GM12872 (cell line): ENCODE measurements around the gene WDFY3.

Experiments
- TF ChIP-seq, protein P1 (sequence below): IDR thresholded peaks from 3 replicates; pipeline ENCODE4 v1.5.1; 2011; ENCODE audit warnings: low read depth, mild to moderate bottlenecking, low read length, moderate library complexity; ENCODE audit not compliant: insufficient read depth

Gene WDFY3

GRCh38 chr4:84917086-84917821, 49.2 kb downstream of the WDFY3 start:
- TF ChIP-seq, protein P1, sequence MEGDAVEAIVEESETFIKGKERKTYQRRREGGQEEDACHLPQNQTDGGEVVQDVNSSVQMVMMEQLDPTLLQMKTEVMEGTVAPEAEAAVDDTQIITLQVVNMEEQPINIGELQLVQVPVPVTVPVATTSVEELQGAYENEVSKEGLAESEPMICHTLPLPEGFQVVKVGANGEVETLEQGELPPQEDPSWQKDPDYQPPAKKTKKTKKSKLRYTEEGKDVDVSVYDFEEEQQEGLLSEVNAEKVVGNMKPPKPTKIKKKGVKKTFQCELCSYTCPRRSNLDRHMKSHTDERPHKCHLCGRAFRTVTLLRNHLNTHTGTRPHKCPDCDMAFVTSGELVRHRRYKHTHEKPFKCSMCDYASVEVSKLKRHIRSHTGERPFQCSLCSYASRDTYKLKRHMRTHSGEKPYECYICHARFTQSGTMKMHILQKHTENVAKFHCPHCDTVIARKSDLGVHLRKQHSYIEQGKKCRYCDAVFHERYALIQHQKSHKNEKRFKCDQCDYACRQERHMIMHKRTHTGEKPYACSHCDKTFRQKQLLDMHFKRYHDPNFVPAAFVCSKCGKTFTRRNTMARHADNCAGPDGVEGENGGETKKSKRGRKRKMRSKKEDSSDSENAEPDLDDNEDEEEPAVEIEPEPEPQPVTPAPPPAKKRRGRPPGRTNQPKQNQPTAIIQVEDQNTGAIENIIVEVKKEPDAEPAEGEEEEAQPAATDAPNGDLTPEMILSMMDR: no peak

DNA sequence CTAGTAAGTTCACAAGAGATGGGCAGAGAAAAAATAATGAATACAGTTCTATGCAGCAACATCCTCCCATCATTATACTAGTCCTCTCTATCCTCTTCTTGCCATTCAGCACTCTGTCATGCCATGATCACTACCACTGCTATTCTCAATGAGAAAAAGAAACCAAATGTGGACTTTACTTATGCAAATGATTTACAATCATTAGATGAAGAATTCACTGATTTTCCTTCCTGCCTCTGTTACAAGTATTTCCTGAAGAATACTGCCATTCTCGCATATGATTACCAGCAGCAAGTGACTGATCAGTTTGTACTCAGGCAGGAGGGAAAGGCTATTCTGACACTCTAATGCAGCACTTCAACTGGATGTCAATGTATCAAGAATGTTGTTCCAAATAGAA, 50.3 kb downstream of the WDFY3 start:
- TF ChIP-seq, protein P1: no peak

DNA sequence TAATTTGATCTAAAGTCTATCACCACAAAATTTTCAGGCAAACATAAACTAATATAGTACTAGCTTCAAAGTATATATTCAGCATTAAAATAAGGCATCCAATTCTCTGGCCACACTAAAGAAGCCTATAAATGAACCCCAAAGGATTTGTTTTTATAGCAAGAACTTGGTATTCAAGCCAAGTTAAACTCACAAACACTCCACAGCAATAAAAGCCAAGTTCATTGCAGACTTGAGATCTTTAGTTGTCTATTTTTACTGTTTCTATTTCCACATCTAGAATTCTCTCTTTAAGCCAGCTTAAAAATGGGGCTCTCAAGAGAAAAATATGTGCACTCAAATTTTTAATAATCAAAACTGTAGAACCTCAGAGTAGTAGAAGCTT, 51.1 kb downstream of the WDFY3 start:
- TF ChIP-seq, protein P1: no peak

DNA sequence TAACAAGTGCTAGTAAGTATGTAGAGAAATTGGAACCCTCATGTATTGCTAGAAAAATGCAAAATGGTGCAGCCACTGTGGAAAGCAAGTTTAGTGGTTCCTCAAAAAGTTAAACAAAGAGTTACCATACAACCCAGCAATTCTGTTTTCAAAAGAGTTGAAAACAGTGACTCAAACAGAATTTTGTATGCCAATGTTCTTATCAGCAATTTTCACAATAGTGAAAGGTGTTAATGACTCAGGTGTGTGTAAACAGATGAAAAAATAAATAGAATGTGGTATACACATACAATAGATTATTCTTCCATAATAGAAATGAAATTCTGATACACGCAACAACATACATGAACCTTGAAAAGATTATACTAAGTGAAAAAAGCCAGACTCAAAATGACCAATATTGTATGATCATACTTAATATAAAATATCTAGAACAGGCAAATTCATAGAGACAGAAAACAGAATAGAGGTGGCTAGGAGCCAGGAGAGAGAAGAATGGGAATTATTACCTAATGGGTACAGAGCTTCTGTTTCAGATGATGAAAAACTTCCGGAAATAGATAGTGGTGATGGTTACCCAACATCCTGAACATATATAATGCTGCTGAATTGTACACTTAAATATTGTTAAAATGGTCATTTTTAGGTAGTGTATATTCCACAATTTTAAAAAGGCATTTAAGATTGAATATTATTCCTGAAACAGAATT, 51.6 kb downstream of the WDFY3 start:
- TF ChIP-seq, protein P1: no peak

DNA sequence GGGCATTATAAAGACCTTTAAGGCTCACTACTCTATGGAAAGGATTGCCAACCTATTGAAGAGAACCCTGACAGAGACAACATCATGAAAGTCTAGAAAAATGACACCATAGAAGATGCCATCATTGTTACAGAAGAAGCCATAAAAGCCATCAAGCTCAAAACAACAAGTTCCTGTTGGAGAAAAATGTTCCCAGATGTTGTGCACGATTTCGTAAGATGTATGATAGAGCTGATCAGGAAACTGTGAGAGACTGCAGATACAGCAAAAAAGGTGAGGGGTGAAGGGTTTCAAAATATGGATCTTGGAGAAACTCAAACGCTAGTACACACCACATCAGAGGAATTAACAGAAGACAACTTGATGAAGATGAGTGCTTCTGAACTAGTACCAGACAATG, 53.3 kb downstream of the WDFY3 start:
- TF ChIP-seq, protein P1: no peak

DNA sequence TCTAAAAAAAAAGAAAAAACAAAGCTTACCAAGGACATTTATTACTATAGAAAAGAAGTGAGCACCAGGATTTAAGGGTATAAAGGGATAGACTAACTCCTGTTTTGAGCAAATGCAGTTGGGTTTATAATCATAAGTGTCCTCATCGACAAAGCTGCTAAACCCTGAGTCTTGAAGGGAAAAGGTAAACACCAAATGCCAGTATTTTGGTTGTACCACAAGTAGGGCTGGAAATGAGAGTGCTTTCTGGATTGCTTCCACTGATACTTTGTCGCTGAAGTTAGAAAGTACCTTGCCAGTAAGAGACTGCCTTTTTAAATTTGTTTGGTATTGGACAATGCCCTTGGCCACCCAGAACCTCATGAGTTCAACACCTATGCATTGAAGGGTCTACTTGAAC, 53.7 kb downstream of the WDFY3 start:
- TF ChIP-seq, protein P1: no peak

GRCh38 chr4:84908876-84909275, 57.6 kb downstream of the WDFY3 start:
- TF ChIP-seq, protein P1: no peak
